Omental fat pad (tissue), 4 donors: ENCODE data around the gene RTL10. TPM values are rescaled to one million over a fixed set of nuclear protein-coding genes. Genes with fewer than 3 reads are reported as not detected.

ENCODE experiments used
- ATAC-seq: fragments of 150-250 bp; one replicate; pipeline ENCODE4 v1.9.1; 2016; ENCODE audit warnings: mild to moderate bottlenecking, moderate library complexity; ENCODE audit not compliant: low FRiP score
- DNase-seq: peaks from one replicate; pipeline ENCODE4 v3.0.0-alpha.2; 2019; ENCODE audit warnings: low spot score
- CTCF ChIP-seq, 3 donors: fragments of 450-650 bp; IDR thresholded peaks; one replicate each; pipeline ENCODE4 v1.5.1; 2016 to 2017; ENCODE audit warnings: antibody characterized with exemption in 3 of 3, mild to moderate bottlenecking in 3 of 3, moderate library complexity in 2 of 3
- total RNA-seq, 4 donors: library from RNA; depleted of rRNA; stranded (reverse); fragments of >200 nt; gene quantifications; one replicate each; pipeline ENCODE4 v1.1.0, GENCODE V29; 2016

The RTL10 gene
- total RNA-seq, 4 donors from 2014 or later = 7.6 to 12.6 (median 10.4) TPM

- DNase-seq (no peak), ATAC-seq (no peak)
- TF ChIP-seq CTCF (IDR thresholded peaks at IDR 0.05) = no peak
Measured at GRCh38 chr22:19815093-19815822, 39.4 kb downstream of the RTL10 start.

GRCh38 chr22:19814428-19814827 is 40.2 kb downstream of the RTL10 start:
- no peak for ATAC-seq
- no peak for TF ChIP-seq CTCF (IDR thresholded peaks at IDR 0.05)
- no peak for DNase-seq

GRCh38 chr22:19812910-19813309 is 41.8 kb downstream of the RTL10 start:
- no peak for TF ChIP-seq CTCF (IDR thresholded peaks at IDR 0.05)
- ATAC-seq (no peak), DNase-seq (no peak)

- no peak for TF ChIP-seq CTCF (IDR thresholded peaks at IDR 0.05)
- ATAC-seq (no peak), DNase-seq (no peak)
Measured at GRCh38 chr22:19811811-19812771, 42.6 kb downstream of the RTL10 start.

GRCh38 chr22:19811211-19811621 is 43.5 kb downstream of the RTL10 start:
- ATAC-seq (peak; percentile 5), DNase-seq (no peak)
- TF ChIP-seq CTCF (IDR thresholded peaks at IDR 0.05) = no peak

- TF ChIP-seq CTCF (IDR thresholded peaks at IDR 0.05) = no peak
- peak; percentile 61 for ATAC-seq
Measured at GRCh38 chr22:19810381-19811201, 44.1 kb downstream of the RTL10 start.

More at GRCh38 chr22:19810381-19811201, 44.1 kb downstream of the RTL10 start:
- DNase-seq = no peak
